ENCODE results near the gene SSNA1. TPM values are rescaled to one million over a fixed set of nuclear protein-coding genes. Genes with fewer than 3 reads are reported as not detected.
A peak's percentile ranks its signal among the peaks of the same experiment; 100 is the strongest.

SSNA1 gene
- total and polyA plus RNA-seq, 9 of the 15 experiments (the other 6 are each of a cell fraction or from before 2014, with no cell fraction given) = 1.9 to 130 (median 57.1) TPM

- TF ChIP-seq USF2 (CRISPR knock-in tag; IDR thresholded peaks at IDR 0.05) (peak; percentile 52; the same call in 1 of the 2 replicates), REST (IDR thresholded peaks at IDR 0.05; ENCODE audit: borderline replicate concordance) (peak; percentile 93), REST (CRISPR knock-in tag; IDR thresholded peaks at IDR 0.05; ENCODE audit: low read depth) (0 out of 2 replicates have a peak, but pooled peaks have one; percentile 19), CBFA2T2 (conservative IDR thresholded peaks at IDR 0.05) (peak; percentile 87), PHF20 (IDR thresholded peaks at IDR 0.05; ENCODE audit: partially characterized antibody) (no peak), JUND (IDR thresholded peaks at IDR 0.05; ENCODE audit: borderline replicate concordance, low read depth, low read length) (peak; percentile 50), JUND (tag; IDR thresholded peaks at IDR 0.05; ENCODE audit: borderline replicate concordance, low read depth, low read length) (no peak; the same call in 2 of the 3 replicates), FIP1L1 (IDR thresholded peaks at IDR 0.05; ENCODE audit: low read depth, low read length, poor library complexity, severe bottlenecking) (no peak), PCBP2 (IDR thresholded peaks at IDR 0.05; ENCODE audit: low read depth, low read length, poor library complexity, severe bottlenecking) (no peak), TAF1 (IDR thresholded peaks at IDR 0.05; ENCODE audit: control insufficient read depth, extremely low read depth, insufficient read depth, low read length, severe bottlenecking) (peak; percentile 29), CREB5 (CRISPR knock-in tag; IDR thresholded peaks at IDR 0.05) (no peak)
Observed at GRCh38 chr9:137236238-137236935, 47.9 kb downstream of the SSNA1 start (continued).
